ENCODE measurements around the gene CALHM3. TPM values are rescaled to one million over a fixed set of nuclear protein-coding genes. Genes with fewer than 3 reads are reported as not detected.

The CALHM3 gene
- total RNA-seq, 1 donor from 2014 or later = not detected

GRCh38 chr10:103519798-103520197 is 40.8 kb upstream of the CALHM3 start:
- no peak overlapping the region for H3K27ac Mint-ChIP-seq (ENCODE audit: unreplicated experiment)
- H3K27me3 Mint-ChIP-seq (ENCODE audit: unreplicated experiment) = peaks cover 1% of the 10 kb centered on the region
- H3K4me1 Mint-ChIP-seq (ENCODE audit: low read depth, unreplicated experiment) = peaks cover 2% of the 10 kb centered on the region
- TF ChIP-seq CTCF (IDR thresholded peaks at IDR 0.05; ENCODE audit: partially characterized antibody, unreplicated experiment) = no peak
- H3K9me3 Mint-ChIP-seq (ENCODE audit: unreplicated experiment) = peaks cover 7% of the 10 kb centered on the region
- no peak overlapping the region for H3K4me3 Mint-ChIP-seq (ENCODE audit: unreplicated experiment)
- DNase-seq = no peak
- peaks cover 6% of the 10 kb centered on the region for H3K36me3 Mint-ChIP-seq (ENCODE audit: unreplicated experiment)

GRCh38 chr10:103517234-103518085 is 38.4 kb upstream of the CALHM3 start:
- Mint-ChIP-seq H3K4me1 (ENCODE audit: low read depth, unreplicated experiment) (peaks cover 5% of the 10 kb centered on the region), H3K27ac (ENCODE audit: unreplicated experiment) (no peak overlapping the region), H3K9me3 (ENCODE audit: unreplicated experiment) (peaks cover 7% of the 10 kb centered on the region), H3K27me3 (ENCODE audit: unreplicated experiment) (no peaks in the 10 kb centered on the region), H3K4me3 (ENCODE audit: unreplicated experiment) (no peak overlapping the region), H3K36me3 (ENCODE audit: unreplicated experiment) (peaks cover 6% of the 10 kb centered on the region)
- TF ChIP-seq CTCF (IDR thresholded peaks at IDR 0.05; ENCODE audit: partially characterized antibody, unreplicated experiment) = no peak
- DNase-seq = no peak

GRCh38 chr10:103514244-103514643 is 35.2 kb upstream of the CALHM3 start:
- H3K4me1 Mint-ChIP-seq (ENCODE audit: low read depth, unreplicated experiment) = peaks cover 5% of the 10 kb centered on the region
- H3K27me3 Mint-ChIP-seq (ENCODE audit: unreplicated experiment) = peaks cover 4% of the 10 kb centered on the region
- no peaks in the 10 kb centered on the region for H3K36me3 Mint-ChIP-seq (ENCODE audit: unreplicated experiment)
- no peak overlapping the region for H3K4me3 Mint-ChIP-seq (ENCODE audit: unreplicated experiment)
- TF ChIP-seq CTCF (IDR thresholded peaks at IDR 0.05; ENCODE audit: partially characterized antibody, unreplicated experiment) = no peak
- H3K27ac Mint-ChIP-seq (ENCODE audit: unreplicated experiment) = no peak overlapping the region
- DNase-seq = no peak
- peaks cover 4% of the 10 kb centered on the region for H3K9me3 Mint-ChIP-seq (ENCODE audit: unreplicated experiment)

- no peak for DNase-seq
- no peak for TF ChIP-seq CTCF (IDR thresholded peaks at IDR 0.05; ENCODE audit: partially characterized antibody, unreplicated experiment)
- Mint-ChIP-seq H3K4me3 (ENCODE audit: unreplicated experiment) (no peak overlapping the region), H3K9me3 (ENCODE audit: unreplicated experiment) (peaks cover 4% of the 10 kb centered on the region), H3K36me3 (ENCODE audit: unreplicated experiment) (no peaks in the 10 kb centered on the region), H3K27me3 (ENCODE audit: unreplicated experiment) (peaks cover 4% of the 10 kb centered on the region), H3K27ac (ENCODE audit: unreplicated experiment) (no peak overlapping the region), H3K4me1 (ENCODE audit: low read depth, unreplicated experiment) (peaks cover 5% of the 10 kb centered on the region)
Observed at GRCh38 chr10:103513380-103514060, 34.5 kb upstream of the CALHM3 start.
